GF-D8 (cell line): ENCODE results near the gene RAB30.

Experiments used
- DNase-seq: peaks from one replicate; lab custom pipeline; 2025; lab: John Stamatoyannopoulos, UW

RAB30 gene

DNA sequence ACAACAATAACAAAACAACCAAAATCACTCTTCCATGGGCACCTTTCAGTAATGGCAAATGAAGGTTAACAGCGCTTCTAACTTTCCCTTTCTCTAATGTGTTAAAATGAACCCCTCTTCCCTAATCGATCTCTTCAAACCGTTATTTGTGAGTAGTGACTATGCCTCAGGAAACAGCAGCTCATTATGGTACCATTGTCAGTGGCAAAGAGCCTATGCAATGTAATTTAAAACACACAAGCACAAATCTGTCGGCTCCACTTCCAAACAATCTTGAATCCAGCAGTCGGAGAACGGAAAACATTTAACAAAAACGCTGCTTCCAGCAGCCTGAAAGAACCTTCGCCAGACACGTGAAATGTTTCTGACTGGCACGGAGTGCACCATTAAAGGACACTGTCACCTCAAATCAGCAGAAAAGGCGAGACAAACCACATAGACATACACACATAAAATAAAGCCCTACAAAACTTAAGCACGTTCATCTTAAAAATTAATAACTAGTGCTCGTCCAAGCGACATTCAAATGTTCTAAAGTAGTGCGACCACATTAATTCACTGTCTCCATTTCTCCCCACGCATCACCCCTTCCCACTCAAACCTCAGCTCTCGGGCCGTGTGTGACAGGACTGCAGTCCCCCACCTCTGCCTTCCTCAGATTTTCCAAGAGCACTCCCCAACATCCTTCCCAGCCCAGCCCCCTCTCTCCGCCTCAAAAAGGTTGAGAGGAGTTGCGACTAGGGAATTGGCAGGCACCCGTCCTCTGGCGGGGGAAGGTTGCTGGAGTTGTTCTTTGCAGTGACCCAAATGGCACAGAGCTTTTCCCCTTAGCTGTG is 748 bp downstream of the RAB30 start:
- no peak for DNase-seq

GRCh38 chr11:83070044-83070701 is 1.5 kb downstream of the RAB30 start:
- no peak for DNase-seq

- no peak for DNase-seq
Measured at GRCh38 chr11:83069441-83070043, 2.2 kb downstream of the RAB30 start.

GRCh38 chr11:83068568-83068967 is 3.1 kb downstream of the RAB30 start:
- DNase-seq, result no peak

GRCh38 chr11:83064011-83064410 is 7.7 kb downstream of the RAB30 start:
- DNase-seq, result no peak

- DNase-seq, result no peak
Measured at GRCh38 chr11:83063073-83063754, 8.5 kb downstream of the RAB30 start.

DNA sequence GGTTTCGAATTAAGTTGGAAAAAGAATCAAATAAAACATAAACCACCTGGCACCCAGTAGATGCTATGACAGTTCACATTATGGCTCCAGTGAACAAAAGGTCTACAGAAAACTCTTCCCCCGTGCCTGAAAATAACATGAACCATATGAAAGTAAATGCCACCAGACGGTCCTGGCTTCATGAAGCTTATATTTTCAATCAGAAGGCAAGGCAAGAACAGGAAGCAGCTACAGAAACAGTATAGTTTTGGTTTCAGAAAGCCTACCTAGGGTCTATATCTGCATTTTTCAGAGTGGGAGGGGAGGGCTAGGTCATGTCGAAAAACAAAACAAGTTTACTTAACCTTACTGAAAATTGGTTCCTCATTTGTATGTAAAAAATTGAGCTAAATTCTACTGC is 9.8 kb downstream of the RAB30 start:
- no peak for DNase-seq

DNA sequence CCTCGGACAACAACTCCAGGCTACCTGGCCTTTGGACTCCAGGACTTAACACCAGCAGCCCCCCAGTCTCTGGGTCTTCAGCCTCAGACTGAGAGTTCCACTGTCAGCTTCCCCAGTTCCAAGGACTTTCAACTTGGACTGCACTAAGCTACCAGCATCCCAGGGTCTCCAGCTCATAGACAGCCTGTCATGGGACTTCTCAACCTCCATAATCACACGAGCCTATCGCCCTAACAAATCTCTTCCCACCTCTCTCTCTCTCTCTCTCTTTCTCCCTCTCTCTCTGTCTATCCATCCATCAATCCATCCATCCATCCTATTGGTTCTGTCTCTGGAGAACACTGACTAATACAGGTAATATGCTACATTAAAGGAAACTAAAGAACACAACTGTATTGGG is 10.7 kb downstream of the RAB30 start:
- no peak for DNase-seq

- DNase-seq, result no peak
Measured at GRCh38 chr11:83057721-83058120, 14.0 kb downstream of the RAB30 start.

- DNase-seq, result no peak
Measured at GRCh38 chr11:83056611-83057010, 15.1 kb downstream of the RAB30 start.

DNA sequence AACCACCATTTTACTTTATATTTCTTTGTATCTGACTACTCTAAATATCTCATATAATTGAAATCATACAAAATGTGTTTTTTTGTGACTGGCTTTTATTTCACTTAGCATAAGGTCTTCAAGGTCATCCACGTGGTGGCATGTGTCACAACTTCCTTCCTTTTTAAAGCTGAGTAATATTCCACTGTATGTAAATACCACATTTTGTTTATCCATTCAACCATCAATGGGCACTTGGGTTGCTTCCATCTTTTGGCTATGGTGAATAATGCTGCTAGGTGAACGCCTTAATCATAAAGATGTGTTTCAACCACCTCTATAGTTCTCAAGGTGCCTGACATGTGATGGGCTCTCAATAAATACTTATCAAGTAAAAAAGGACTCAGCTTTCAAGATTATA is 15.5 kb downstream of the RAB30 start:
- DNase-seq, result no peak

- DNase-seq, result no peak
Measured at GRCh38 chr11:83054904-83055380, 16.8 kb downstream of the RAB30 start.

GRCh38 chr11:83054001-83054400 is 17.7 kb downstream of the RAB30 start:
- DNase-seq, result no peak

- no peak for DNase-seq
Measured at GRCh38 chr11:83051760-83052671, 19.7 kb downstream of the RAB30 start.

DNA sequence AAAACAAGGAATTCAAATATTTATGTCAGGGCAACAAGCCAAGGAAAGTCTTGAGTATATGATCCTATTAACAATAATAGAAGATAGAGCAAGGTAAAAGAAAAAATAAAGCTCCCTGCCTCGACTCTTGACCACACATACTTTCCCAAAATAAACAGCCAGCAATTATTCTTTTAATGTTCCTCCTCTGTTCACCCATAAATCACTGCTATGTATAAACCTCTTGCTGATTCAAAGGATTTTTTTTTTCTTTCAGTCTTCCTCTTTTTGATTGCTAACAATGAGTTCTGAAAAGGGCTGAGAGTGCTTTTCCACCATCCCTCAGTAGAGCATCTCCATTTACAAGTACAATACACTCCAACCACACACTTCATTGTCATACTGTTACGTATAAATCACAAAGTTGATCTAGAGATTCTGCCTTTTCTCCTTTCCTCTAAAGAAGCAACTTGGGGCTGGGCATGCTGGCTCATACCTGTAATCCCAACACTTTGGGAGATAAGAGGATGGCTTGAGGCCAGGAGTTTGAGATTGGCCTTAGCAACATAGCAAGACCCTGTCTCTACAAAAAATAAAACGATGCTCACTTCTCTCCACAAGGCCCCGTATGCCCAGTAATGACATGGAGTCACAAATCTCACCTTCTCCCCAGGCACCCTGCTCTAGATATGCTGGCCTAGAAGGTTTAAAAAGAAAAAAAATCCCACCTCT is 24.0 kb downstream of the RAB30 start:
- DNase-seq, result no peak

DNA sequence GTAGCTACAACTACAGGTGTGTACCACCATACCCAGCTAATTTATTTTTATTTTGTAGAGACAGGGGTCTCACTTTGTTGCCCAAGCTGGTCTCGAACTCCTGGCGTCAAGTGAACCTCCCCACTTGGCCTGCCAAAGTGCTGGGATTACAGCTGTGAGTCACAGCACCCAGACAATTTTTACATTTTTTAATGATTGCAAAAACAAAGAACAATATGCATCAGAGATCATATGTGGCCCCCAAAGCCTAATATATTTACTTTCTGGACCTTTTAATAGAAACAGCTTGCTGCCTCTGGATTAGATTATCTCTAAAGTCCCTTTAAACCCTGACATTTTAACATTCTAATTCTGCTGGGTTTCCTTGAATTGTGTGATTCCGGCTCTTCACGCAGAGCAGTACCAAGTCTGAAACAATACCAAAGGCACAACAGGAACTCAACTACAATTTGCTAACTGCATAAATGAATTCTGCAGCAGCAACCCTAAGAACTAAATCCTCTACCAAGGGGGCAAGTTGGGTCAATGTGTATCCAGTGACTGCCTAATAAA is 25.0 kb downstream of the RAB30 start:
- DNase-seq, result no peak

GRCh38 chr11:83044958-83045712 is 26.6 kb downstream of the RAB30 start:
- DNase-seq, result no peak

GRCh38 chr11:83042964-83043711 is 28.6 kb downstream of the RAB30 start:
- DNase-seq, result no peak

- no peak for DNase-seq
Measured at GRCh38 chr11:83041126-83041525, 30.6 kb downstream of the RAB30 start.
